Uterus (tissue), 2 donors: ENCODE data around the gene RCOR2.

ENCODE experiments used
- CTCF ChIP-seq, 4 experiments: fragments of 200-600 bp in 2 of 4; fragments of 450-650 bp in 2 of 4; sonication (generic) in 2 of 4; IDR thresholded peaks; one replicate each; pipeline ENCODE4 v1.5.1; 2016 to 2019; ENCODE audit warnings: antibody characterized with exemption in 4 of 4, mild to moderate bottlenecking in 2 of 4, moderate library complexity in 1 of 4
- POLR2A ChIP-seq, 2 donors: fragments of 450-650 bp; IDR thresholded peaks; one replicate each; pipeline ENCODE4 v1.6.1; 2016; ENCODE audit warnings: antibody characterized with exemption in 2 of 2, mild to moderate bottlenecking in 1 of 2, moderate library complexity in 1 of 2

DNA sequence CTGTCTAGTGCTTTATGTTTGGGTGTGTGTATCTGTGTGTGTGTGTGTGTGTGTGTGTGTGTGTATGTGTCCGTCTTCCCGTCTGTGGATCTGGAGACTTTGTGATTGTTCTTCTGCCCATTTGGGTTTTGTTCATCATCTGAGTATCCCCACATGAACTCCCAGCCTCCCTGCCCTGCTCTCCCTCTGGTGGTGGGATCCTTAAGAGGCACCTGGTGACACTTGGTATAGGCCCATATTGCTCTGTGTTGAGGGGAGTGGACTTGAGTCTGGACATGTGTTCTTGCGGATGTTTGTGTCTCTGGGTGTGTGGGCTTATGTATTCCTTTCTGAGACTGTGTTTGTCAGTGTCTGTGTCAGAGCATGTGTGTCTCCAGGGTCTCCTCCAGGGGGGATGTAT, 15.3 kb downstream of the RCOR2 start:
- TF ChIP-seq CTCF (IDR thresholded peaks at IDR 0.05) (no peak), POLR2A (IDR thresholded peaks at IDR 0.05) (no peak)
